ENCODE results near the gene PEX14.

The PEX14 gene

GRCh38 chr1:10569531-10569930, 94.8 kb downstream of the PEX14 start:
- H3K14ac ChIP-seq (ENCODE audit: low read length in 2 of 2), result no peak overlapping the region
- H4K8ac ChIP-seq (ENCODE audit: low read length), result no peak overlapping the region
- H3K23ac ChIP-seq (ENCODE audit: low read length in 2 of 2), result no peak overlapping the region
- no peak overlapping the region for H3K4me3 ChIP-seq (ENCODE audit: insufficient read depth in 1 of 2, low read depth in 1 of 2, low read length in 2 of 2)
- H3K4ac ChIP-seq (ENCODE audit: low read depth in 1 of 2, low read length in 2 of 2), result no peak overlapping the region
- no peaks in the 10 kb centered on the region for H3K36me3 ChIP-seq (ENCODE audit: control insufficient read depth in 1 of 2, insufficient read depth in 2 of 2, low read depth in 1 of 2, low read length in 2 of 2)
- H4K91ac ChIP-seq (ENCODE audit: low read length), result no peak overlapping the region
- no CpG with 5 or more reads among the region's 1 CpG for WGBS
- no peak overlapping the region for H3K9ac ChIP-seq (ENCODE audit: low read length)
- H3K27me3 ChIP-seq (ENCODE audit: control insufficient read depth in 1 of 2, insufficient read depth in 1 of 2, low read length in 2 of 2), result no peaks in the 10 kb centered on the region
- H3K9me3 ChIP-seq (ENCODE audit: control insufficient read depth, low read length), result no peaks in the 10 kb centered on the region
- DNase-seq, result no peak
- H2BK120ac ChIP-seq (ENCODE audit: low read depth, low read length), result no peak overlapping the region
- H3K18ac ChIP-seq (ENCODE audit: low read depth in 1 of 2, low read length in 2 of 2), result no peak overlapping the region
- no peak overlapping the region for H2AFZ ChIP-seq (ENCODE audit: low read depth, low read length)
- no peak overlapping the region for H3K4me2 ChIP-seq (ENCODE audit: low read length, poor library complexity, severe bottlenecking)
- no peak overlapping the region for H3K27ac ChIP-seq (ENCODE audit: low read length, poor library complexity, severe bottlenecking)
- no peaks in the 10 kb centered on the region for H3K4me1 ChIP-seq (ENCODE audit: control insufficient read depth, insufficient read depth, low read depth, low read length)
- H2BK12ac ChIP-seq (ENCODE audit: low read length in 2 of 2), result no peak overlapping the region
- H2BK15ac ChIP-seq (ENCODE audit: low read depth, poor library complexity, severe bottlenecking), result no peak overlapping the region
- H3K79me1 ChIP-seq (replicated peaks; ENCODE audit: low read length, poor library complexity, severe bottlenecking), result peaks cover 13% of the 10 kb centered on the region
- H2BK5ac ChIP-seq (ENCODE audit: low read depth, low read length, poor library complexity, severe bottlenecking), result no peak overlapping the region
- no peak overlapping the region for H2AK5ac ChIP-seq (ENCODE audit: low read length, severe bottlenecking)

GRCh38 chr1:10575616-10576015, 100.9 kb downstream of the PEX14 start:
- Histone ChIP-seq H3K9me3 (ENCODE audit: control insufficient read depth, low read length) (peaks cover 3% of the 10 kb centered on the region), H3K14ac (ENCODE audit: low read length in 2 of 2) (no peak overlapping the region), H4K91ac (ENCODE audit: low read length) (no peak overlapping the region), H3K4ac (ENCODE audit: low read depth in 1 of 2, low read length in 2 of 2) (no peak overlapping the region), H3K4me2 (ENCODE audit: low read length, poor library complexity, severe bottlenecking) (no peak overlapping the region), H2BK5ac (ENCODE audit: low read depth, low read length, poor library complexity, severe bottlenecking) (no peak overlapping the region), H2BK15ac (ENCODE audit: low read depth, poor library complexity, severe bottlenecking) (no peak overlapping the region), H2BK120ac (ENCODE audit: low read depth, low read length) (no peak overlapping the region), H3K27ac (ENCODE audit: low read length, poor library complexity, severe bottlenecking) (peak overlapping the region; percentile 61), H2AK5ac (ENCODE audit: low read length, severe bottlenecking) (no peak overlapping the region), H3K27me3 (ENCODE audit: control insufficient read depth in 1 of 2, insufficient read depth in 1 of 2, low read length in 2 of 2) (no peaks in the 10 kb centered on the region), H3K4me3 (ENCODE audit: insufficient read depth in 1 of 2, low read depth in 1 of 2, low read length in 2 of 2) (no peak overlapping the region), H3K4me1 (ENCODE audit: control insufficient read depth, insufficient read depth, low read depth, low read length) (peaks cover 2% of the 10 kb centered on the region), H3K23ac (ENCODE audit: low read length in 2 of 2) (no peak overlapping the region), H3K36me3 (ENCODE audit: control insufficient read depth in 1 of 2, insufficient read depth in 2 of 2, low read depth in 1 of 2, low read length in 2 of 2) (no peaks in the 10 kb centered on the region), H3K9ac (ENCODE audit: low read length) (peak overlapping the region; percentile 38), H2AFZ (ENCODE audit: low read depth, low read length) (no peak overlapping the region), H3K18ac (ENCODE audit: low read depth in 1 of 2, low read length in 2 of 2) (no peak overlapping the region), H3K79me1 (replicated peaks; ENCODE audit: low read length, poor library complexity, severe bottlenecking) (peaks cover 12% of the 10 kb centered on the region), H4K8ac (ENCODE audit: low read length) (no peak overlapping the region), H2BK12ac (ENCODE audit: low read length in 2 of 2) (no peak overlapping the region)
- WGBS, result no CpG with 5 or more reads among the region's 1 CpG
- DNase-seq, result peak; percentile 31

- Histone ChIP-seq H3K27me3 (ENCODE audit: control insufficient read depth in 1 of 2, insufficient read depth in 1 of 2, low read length in 2 of 2) (no peaks in the 10 kb centered on the region), H3K18ac (ENCODE audit: low read depth in 1 of 2, low read length in 2 of 2) (no peak overlapping the region), H2BK120ac (ENCODE audit: low read depth, low read length) (no peak overlapping the region), H2BK5ac (ENCODE audit: low read depth, low read length, poor library complexity, severe bottlenecking) (peak overlapping the region; percentile 19), H3K9ac (ENCODE audit: low read length) (no peak overlapping the region), H2AFZ (ENCODE audit: low read depth, low read length) (no peak overlapping the region), H3K36me3 (ENCODE audit: control insufficient read depth in 1 of 2, insufficient read depth in 2 of 2, low read depth in 1 of 2, low read length in 2 of 2) (no peaks in the 10 kb centered on the region), H3K4me1 (ENCODE audit: control insufficient read depth, insufficient read depth, low read depth, low read length) (peaks cover 2% of the 10 kb centered on the region), H3K4me2 (ENCODE audit: low read length, poor library complexity, severe bottlenecking) (no peak overlapping the region), H3K14ac (ENCODE audit: low read length in 2 of 2) (no peak overlapping the region), H2BK12ac (ENCODE audit: low read length in 2 of 2) (no peak overlapping the region), H3K4ac (ENCODE audit: low read depth in 1 of 2, low read length in 2 of 2) (no peak overlapping the region), H3K27ac (ENCODE audit: low read length, poor library complexity, severe bottlenecking) (no peak overlapping the region), H2BK15ac (ENCODE audit: low read depth, poor library complexity, severe bottlenecking) (no peak overlapping the region), H3K79me1 (replicated peaks; ENCODE audit: low read length, poor library complexity, severe bottlenecking) (peaks cover 18% of the 10 kb centered on the region), H3K9me3 (ENCODE audit: control insufficient read depth, low read length) (peaks cover 3% of the 10 kb centered on the region), H2AK5ac (ENCODE audit: low read length, severe bottlenecking) (peak overlapping the region; percentile 28), H4K91ac (ENCODE audit: low read length) (no peak overlapping the region), H4K8ac (ENCODE audit: low read length) (no peak overlapping the region), H3K23ac (ENCODE audit: low read length in 2 of 2) (no peak overlapping the region), H3K4me3 (ENCODE audit: insufficient read depth in 1 of 2, low read depth in 1 of 2, low read length in 2 of 2) (no peak overlapping the region)
- no CpG with 5 or more reads among the region's 4 CpGs for WGBS
- DNase-seq, result no peak
These were observed 103.3 kb downstream of the PEX14 start for GRCh38 chr1:10578070-10578469.

GRCh38 chr1:10583641-10584040, 108.9 kb downstream of the PEX14 start:
- Histone ChIP-seq H4K8ac (ENCODE audit: low read length) (no peak overlapping the region), H3K9ac (ENCODE audit: low read length) (no peak overlapping the region), H3K4me3 (ENCODE audit: insufficient read depth in 1 of 2, low read depth in 1 of 2, low read length in 2 of 2) (no peak overlapping the region), H3K27ac (ENCODE audit: low read length, poor library complexity, severe bottlenecking) (no peak overlapping the region), H2AK5ac (ENCODE audit: low read length, severe bottlenecking) (no peak overlapping the region), H3K36me3 (ENCODE audit: control insufficient read depth in 1 of 2, insufficient read depth in 2 of 2, low read depth in 1 of 2, low read length in 2 of 2) (no peaks in the 10 kb centered on the region), H3K9me3 (ENCODE audit: control insufficient read depth, low read length) (peaks cover 1% of the 10 kb centered on the region), H3K4ac (ENCODE audit: low read depth in 1 of 2, low read length in 2 of 2) (no peak overlapping the region), H3K27me3 (ENCODE audit: control insufficient read depth in 1 of 2, insufficient read depth in 1 of 2, low read length in 2 of 2) (no peaks in the 10 kb centered on the region), H3K14ac (ENCODE audit: low read length in 2 of 2) (no peak overlapping the region), H2BK120ac (ENCODE audit: low read depth, low read length) (no peak overlapping the region), H3K4me1 (ENCODE audit: control insufficient read depth, insufficient read depth, low read depth, low read length) (peaks cover 2% of the 10 kb centered on the region), H2BK5ac (ENCODE audit: low read depth, low read length, poor library complexity, severe bottlenecking) (no peak overlapping the region), H2BK15ac (ENCODE audit: low read depth, poor library complexity, severe bottlenecking) (no peak overlapping the region), H3K23ac (ENCODE audit: low read length in 2 of 2) (no peak overlapping the region), H3K79me1 (replicated peaks; ENCODE audit: low read length, poor library complexity, severe bottlenecking) (peaks cover 16% of the 10 kb centered on the region), H3K4me2 (ENCODE audit: low read length, poor library complexity, severe bottlenecking) (no peak overlapping the region), H3K18ac (ENCODE audit: low read depth in 1 of 2, low read length in 2 of 2) (no peak overlapping the region), H2AFZ (ENCODE audit: low read depth, low read length) (no peak overlapping the region), H4K91ac (ENCODE audit: low read length) (no peak overlapping the region), H2BK12ac (ENCODE audit: low read length in 2 of 2) (no peak overlapping the region)
- 97% methylated on average over 3 of the region's 3 CpGs for WGBS
- DNase-seq, result no peak

All from mesenchymal stem cell (in vitro differentiated cells and primary cell).